HG03025 (cell line): ENCODE data around the gene IMMP2L.
"Not testable (repeated sequence)": the region's sequence is repeated elsewhere in the genome, so short reads cannot be mapped to it uniquely, and the experiment has no call there.

Experiments
- ATAC-seq: cut with Tn5 transposase; IDR thresholded peaks from one replicate; pipeline ENCODE4 v1.9.1; 2021; ENCODE audit warnings: mild to moderate bottlenecking, moderate library complexity; ENCODE audit not compliant: unreplicated experiment, low FRiP score

The IMMP2L gene

GRCh38 chr7:110733221-110733620 is 829.1 kb downstream of the IMMP2L start:
- no peak for ATAC-seq

GRCh38 chr7:110724811-110725210 is 837.5 kb downstream of the IMMP2L start:
- no peak for ATAC-seq

GRCh38 chr7:110721395-110721794 is 840.9 kb downstream of the IMMP2L start:
- no peak for ATAC-seq

GRCh38 chr7:110720626-110721025 is 841.7 kb downstream of the IMMP2L start:
- no peak for ATAC-seq

- ATAC-seq, result no peak
Measured at GRCh38 chr7:110719741-110720140, 842.6 kb downstream of the IMMP2L start.

- no peak for ATAC-seq
Measured at GRCh38 chr7:110718503-110719205, 843.6 kb downstream of the IMMP2L start.

- ATAC-seq, result no peak
Measured at GRCh38 chr7:110704225-110704624, 858.1 kb downstream of the IMMP2L start.

- no peak for ATAC-seq
Measured at GRCh38 chr7:110698576-110698975, 863.7 kb downstream of the IMMP2L start.

GRCh38 chr7:110693344-110693743 is 868.9 kb downstream of the IMMP2L start:
- no peak for ATAC-seq

- ATAC-seq, result no peak
Measured at GRCh38 chr7:110688908-110689307, 873.4 kb downstream of the IMMP2L start.

GRCh38 chr7:110685899-110686298 is 876.4 kb downstream of the IMMP2L start:
- ATAC-seq, result no peak

- ATAC-seq, result no peak
Measured at GRCh38 chr7:110681941-110682340, 880.4 kb downstream of the IMMP2L start.

- no peak for ATAC-seq
Measured at GRCh38 chr7:110677405-110677804, 884.9 kb downstream of the IMMP2L start.

- no peak for ATAC-seq
Measured at GRCh38 chr7:110676785-110677184, 885.5 kb downstream of the IMMP2L start.

GRCh38 chr7:110675383-110676103 is 886.7 kb downstream of the IMMP2L start:
- no peak for ATAC-seq

GRCh38 chr7:110673148-110673547 is 889.1 kb downstream of the IMMP2L start:
- no peak for ATAC-seq

GRCh38 chr7:110669410-110669809 is 892.9 kb downstream of the IMMP2L start:
- no peak for ATAC-seq

- ATAC-seq, result no peak
Measured at GRCh38 chr7:110664803-110665202, 897.5 kb downstream of the IMMP2L start.

GRCh38 chr7:110660637-110661036 is 901.7 kb downstream of the IMMP2L start:
- not testable (repeated sequence) for ATAC-seq

- ATAC-seq, result no peak
Measured at GRCh38 chr7:110650328-110650727, 912.0 kb downstream of the IMMP2L start.

- no peak for ATAC-seq
Measured at GRCh38 chr7:110647266-110647665, 915.0 kb downstream of the IMMP2L start.

GRCh38 chr7:110646804-110647203 is 915.5 kb downstream of the IMMP2L start:
- no peak for ATAC-seq
